ENCODE results near the gene OR1K1.

DNA sequence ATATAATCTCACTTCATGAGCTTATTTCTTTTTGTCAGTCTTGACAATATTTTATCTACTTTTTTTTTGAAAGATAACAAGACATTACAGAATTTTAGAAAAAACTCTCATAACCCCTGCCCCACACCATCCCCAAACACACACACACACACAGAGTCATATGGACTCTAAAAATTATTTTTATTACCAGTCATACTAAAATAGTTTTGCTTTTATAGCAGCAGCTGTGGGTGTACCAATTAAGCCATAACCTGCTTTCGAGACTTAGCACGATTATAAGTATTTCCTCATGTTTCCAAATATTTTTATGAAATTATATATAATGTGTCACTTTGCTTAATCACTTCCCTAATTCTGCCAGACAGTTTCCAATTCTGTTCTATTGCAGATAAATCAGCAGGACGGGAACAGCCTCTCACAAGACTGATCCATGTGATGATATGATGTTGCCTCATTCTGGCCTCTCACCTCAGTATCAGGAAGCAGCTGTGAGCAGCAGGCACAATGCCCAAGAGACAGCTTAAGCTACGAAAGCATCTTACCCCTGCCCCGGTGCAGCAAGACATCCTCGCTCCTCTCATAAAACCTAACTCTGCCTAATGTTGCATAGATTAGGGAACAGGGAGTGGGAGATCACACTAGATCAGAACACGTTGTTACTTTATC, 21.5 kb downstream of the OR1K1 start:
- TF ChIP-seq POLR2A (IDR thresholded peaks at IDR 0.05) (no peak), EP300 (IDR thresholded peaks at IDR 0.05; ENCODE audit: low read depth) (no peak), POLR2AphosphoS5 (IDR thresholded peaks at IDR 0.05) (peak in 2 of 3 donors; percentile 30 to 32)
- TF ChIP-seq, protein P1, sequence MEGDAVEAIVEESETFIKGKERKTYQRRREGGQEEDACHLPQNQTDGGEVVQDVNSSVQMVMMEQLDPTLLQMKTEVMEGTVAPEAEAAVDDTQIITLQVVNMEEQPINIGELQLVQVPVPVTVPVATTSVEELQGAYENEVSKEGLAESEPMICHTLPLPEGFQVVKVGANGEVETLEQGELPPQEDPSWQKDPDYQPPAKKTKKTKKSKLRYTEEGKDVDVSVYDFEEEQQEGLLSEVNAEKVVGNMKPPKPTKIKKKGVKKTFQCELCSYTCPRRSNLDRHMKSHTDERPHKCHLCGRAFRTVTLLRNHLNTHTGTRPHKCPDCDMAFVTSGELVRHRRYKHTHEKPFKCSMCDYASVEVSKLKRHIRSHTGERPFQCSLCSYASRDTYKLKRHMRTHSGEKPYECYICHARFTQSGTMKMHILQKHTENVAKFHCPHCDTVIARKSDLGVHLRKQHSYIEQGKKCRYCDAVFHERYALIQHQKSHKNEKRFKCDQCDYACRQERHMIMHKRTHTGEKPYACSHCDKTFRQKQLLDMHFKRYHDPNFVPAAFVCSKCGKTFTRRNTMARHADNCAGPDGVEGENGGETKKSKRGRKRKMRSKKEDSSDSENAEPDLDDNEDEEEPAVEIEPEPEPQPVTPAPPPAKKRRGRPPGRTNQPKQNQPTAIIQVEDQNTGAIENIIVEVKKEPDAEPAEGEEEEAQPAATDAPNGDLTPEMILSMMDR (IDR thresholded peaks at IDR 0.05): no peak

All from transverse colon (tissue), 4 donors.